HepG2 (cell line): ENCODE data around the gene ST6GALNAC4. TPM values are rescaled to one million over a fixed set of nuclear protein-coding genes. Genes with fewer than 3 reads are reported as not detected.
A peak's percentile ranks its signal among the peaks of the same experiment; 100 is the strongest.

ENCODE experiments used
- ATAC-seq: fragments of 200-7000 bp; cut with Tn5 transposase; 3 replicates; pipeline ENCODE4 v1.9.1; 2020; ENCODE audit warnings: mild to moderate bottlenecking, moderate library complexity
- BruUV-seq: library from RNA; stranded (reverse); fragments of 400-500 nt; replicated peaks from 2 replicates; lab custom pipeline; 2021; lab: Mats Ljungman, UMichigan
- CTCF ChIA-PET: fragments of 300-600 bp; formaldehyde crosslinking; extraction: SDS; loops from one replicate; lab custom pipeline; 2021; ENCODE audit warnings: low total read pairs, inconsistent platforms, low intra/inter-chr PET ratio; lab: Yijun Ruan, JAX
- POLR2A ChIA-PET: fragments of 350-600 bp; sonication (Branson Sonifier 250); formaldehyde crosslinking; loops from one replicate; lab custom pipeline; 2020; ENCODE audit warnings: antibody characterized with exemption, inconsistent platforms; lab: Yijun Ruan, JAX
- DNase-seq: peaks from one replicate; pipeline ENCODE4 v3.0.0-alpha.2; 2015; ENCODE audit warnings: low spot score
- FAIRE-seq: peaks from 3 replicates; lab custom pipeline; 2011; peaks lifted over from hg19 to GRCh38; lab: Jason Lieb, UNC
- H2AFZ ChIP-seq: one replicate; pipeline ENCODE4 v1.6.1; 2011; ENCODE audit warnings: low read length, inconsistent platforms
- H3K27ac ChIP-seq: fragments of 300-600 bp; 3 replicates; pipeline ENCODE4 v1.8.0; 2011; ENCODE audit warnings: mixed run types, mild to moderate bottlenecking, mixed read lengths, low read length, inconsistent platforms; ENCODE audit not compliant: insufficient read depth; ENCODE audit errors: extremely low read length
- H3K27me3 ChIP-seq, 2 experiments: fragments of 200-600 bp in 1 of 2; 2 replicates in 1 of 2; 3 replicates in 1 of 2; pipeline versions ENCODE4 v1.6.0 to v1.8.0; 2011; ENCODE audit warnings: low read length in 2 of 2, mild to moderate bottlenecking in 2 of 2, moderate library complexity in 2 of 2, inconsistent platforms in 1 of 2; ENCODE audit not compliant: insufficient read depth in 2 of 2, control insufficient read depth in 1 of 2
- H3K36me3 ChIP-seq, 2 experiments: fragments of 200-600 bp in 1 of 2; replicated peaks in 1 of 2; 2 replicates in 1 of 2; 3 replicates in 1 of 2; pipeline versions ENCODE4 v1.5.1 to v1.8.0; 2011; ENCODE audit warnings: low read length in 2 of 2, inconsistent platforms in 1 of 2; ENCODE audit not compliant: insufficient read depth in 2 of 2, control insufficient read depth in 1 of 2
- H3K4me1 ChIP-seq: 2 replicates; pipeline ENCODE4 v1.5.1; 2012; ENCODE audit warnings: low read length, inconsistent platforms; ENCODE audit not compliant: insufficient read depth
- H3K4me2 ChIP-seq: 2 replicates; pipeline ENCODE4 v1.6.0; 2011; ENCODE audit warnings: low read depth, low read length, inconsistent platforms
- H3K4me3 ChIP-seq, 3 experiments: fragments of 200-600 bp in 1 of 3; sonication (generic), shearing (Covaris generic) in 1 of 3; replicated peaks in 1 of 3; 2 replicates each; pipeline ENCODE4 v1.5.1; 2011 to 2016; ENCODE audit warnings: low read length in 3 of 3, inconsistent platforms in 2 of 3, low read depth in 2 of 3, mild to moderate bottlenecking in 2 of 3, control low read depth in 1 of 3, mixed read lengths in 1 of 3; ENCODE audit not compliant: insufficient read depth in 1 of 3
- H3K79me2 ChIP-seq: one replicate; pipeline ENCODE4 v1.6.1; 2011; ENCODE audit warnings: low read length, inconsistent platforms; ENCODE audit not compliant: insufficient read depth
- H3K9ac ChIP-seq: 2 replicates; pipeline ENCODE4 v1.6.0; 2011; ENCODE audit warnings: mild to moderate bottlenecking, low read depth, low read length, inconsistent platforms; ENCODE audit not compliant: insufficient read depth
- H3K9me3 ChIP-seq: 2 replicates; pipeline ENCODE4 v1.5.1; 2012; ENCODE audit warnings: mild to moderate bottlenecking, low read length
- H4K20me1 ChIP-seq: 2 replicates; pipeline ENCODE4 v1.6.0; 2011; ENCODE audit warnings: inconsistent platforms, mild to moderate bottlenecking, low read length, moderate library complexity; ENCODE audit not compliant: insufficient read depth
- EED ChIP-seq: sonication (generic); formaldehyde crosslinking; IDR thresholded peaks from 2 replicates; pipeline ENCODE4 v1.5.0; 2020; ENCODE audit warnings: mild to moderate bottlenecking, missing genetic modification reagents
- MYNN ChIP-seq: sonication (generic); formaldehyde crosslinking; IDR thresholded peaks from 2 replicates; pipeline ENCODE4 v1.4.0; 2020; ENCODE audit warnings: mild to moderate bottlenecking, low read depth, missing genetic modification reagents
- NFYB ChIP-seq: sonication (generic); formaldehyde crosslinking; IDR thresholded peaks from 2 replicates; pipeline ENCODE4 v1.4.0; 2020; ENCODE audit warnings: missing genetic modification reagents
- PAX8 ChIP-seq: sonication (generic); formaldehyde crosslinking; IDR thresholded peaks from 2 replicates; pipeline ENCODE4 v1.8.0; 2022; ENCODE audit warnings: mild to moderate bottlenecking, missing genetic modification reagents, borderline replicate concordance
- SKIL ChIP-seq: sonication (generic); formaldehyde crosslinking; IDR thresholded peaks from 2 replicates; pipeline ENCODE4 v1.8.0; 2022; ENCODE audit warnings: missing genetic modification reagents, mild to moderate bottlenecking, moderate library complexity, borderline replicate concordance
- ZBTB38 ChIP-seq: sonication (generic); formaldehyde crosslinking; IDR thresholded peaks from 2 replicates; pipeline ENCODE4 v1.5.1; 2020; ENCODE audit warnings: mild to moderate bottlenecking, missing genetic modification reagents
- ZNF839 ChIP-seq: sonication (generic); formaldehyde crosslinking; IDR thresholded peaks from 2 replicates; pipeline ENCODE4 v1.4.0; 2020; ENCODE audit warnings: missing genetic modification reagents, mild to moderate bottlenecking, borderline replicate concordance
- ZZZ3 ChIP-seq: sonication (generic); formaldehyde crosslinking; IDR thresholded peaks from 2 replicates; pipeline ENCODE4 v1.4.0; 2020; ENCODE audit warnings: missing genetic modification reagents, mild to moderate bottlenecking, borderline replicate concordance
- WGBS: methylation state at CpG from one replicate; pipeline ENCODE4 v1.1.6; 2017; ENCODE audit warnings: low lambda C conversion rate; 5-methylcytosine and 5-hydroxymethylcytosine counted together
- in situ Hi-C: cut with HindIII; loops from 2 replicates; pipeline ENCODE4 v1.10.0; 2017; ENCODE audit warnings: low pct_unique_long_range_greater_than_20kb; ENCODE audit not compliant: extremely low pct_ligation_motif_present
- intact Hi-C: fragments of 100-400 bp; cut with micrococcal nuclease; formaldehyde crosslinking; loops from one replicate; pipeline ENCODE4 v1.10.0; 2022; ENCODE audit not compliant: unreplicated experiment
- polyA plus RNA-seq, 8 experiments: library from polyadenylated mRNA; depleted of rRNA in 3 of 8; stranded (reverse) in 7 of 8; unstranded in 1 of 8; fragments of >200 nt; fragmentation: Illumina TruSeq in 4 of 8; extraction: Trizol in 4 of 8; gene quantifications; 2 replicates each; pipeline versions ENCODE4 v1.2.1 to v1.2.3, GENCODE V29; 2011 to 2016; ENCODE audit warnings: low read depth in 4 of 8, missing spikeins in 1 of 8, mixed read lengths in 1 of 8; ENCODE audit not compliant: insufficient read depth in 1 of 8
- total RNA-seq, 5 experiments: library from RNA; depleted of rRNA; stranded (reverse); fragments of >200 nt; fragmentation: Illumina TruSeq; extraction: Trizol; gene quantifications; 2 replicates each; pipeline ENCODE4 v1.2.3, GENCODE V29; 2016; ENCODE audit warnings: low read depth in 1 of 5
- TF ChIP-seq, protein P1 (sequence below), 2 experiments: sonication (generic) in 1 of 2; formaldehyde crosslinking in 1 of 2; IDR thresholded peaks; 2 replicates each; pipeline versions ENCODE4 v1.4.0 to v1.6.1; 2016 to 2020; ENCODE audit warnings: borderline replicate concordance in 1 of 2, low read depth in 1 of 2, mild to moderate bottlenecking in 1 of 2, missing genetic modification reagents in 1 of 2
- TF ChIP-seq, protein P2 (sequence below): sonication (generic); formaldehyde crosslinking; IDR thresholded peaks from 2 replicates; pipeline ENCODE4 v1.4.0; 2020; ENCODE audit warnings: mild to moderate bottlenecking, missing genetic modification reagents

Gene ST6GALNAC4
- total and polyA plus RNA-seq, 2 of the 13 experiments (the other 11 are each of a cell fraction or from before 2014, with no cell fraction given), result 18.8 to 27.7 TPM

DNA sequence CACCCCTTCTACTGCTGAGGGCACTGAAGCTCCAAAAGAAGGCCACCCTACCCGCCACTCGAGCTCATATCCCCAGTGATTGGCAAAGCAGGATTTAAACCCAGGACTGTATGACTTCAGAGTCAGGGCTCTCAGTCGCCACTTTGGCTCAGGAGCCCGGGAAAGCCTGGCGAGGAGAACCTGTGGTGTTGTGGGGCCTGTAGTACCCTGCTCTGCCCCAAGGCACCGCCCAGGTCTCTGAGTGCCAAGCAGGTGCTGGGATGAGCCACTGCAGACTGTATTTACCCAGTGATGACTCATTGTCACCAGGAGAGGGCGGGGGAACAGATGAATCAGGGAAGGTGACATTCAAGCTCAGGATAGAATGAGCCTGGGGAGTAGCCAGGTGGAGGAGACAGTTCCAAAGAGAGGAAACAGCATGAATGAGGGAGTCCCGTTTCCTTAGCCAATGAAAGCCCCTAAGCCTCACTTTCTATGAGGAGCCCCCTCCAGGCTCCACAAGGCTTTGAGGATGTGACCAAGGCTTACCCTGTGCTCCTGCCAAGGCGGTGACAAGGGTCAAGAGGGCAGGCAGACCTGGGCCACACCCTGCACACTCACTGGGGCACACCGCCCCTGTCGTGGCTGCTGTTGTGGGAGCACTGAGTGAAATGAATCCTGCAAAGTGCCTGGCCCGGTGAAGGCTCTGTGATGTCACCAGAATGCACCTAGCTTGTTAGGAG lies 38.6 kb upstream of the ST6GALNAC4 start (continued):
- TF ChIP-seq NFYB, result no peak

DNA sequence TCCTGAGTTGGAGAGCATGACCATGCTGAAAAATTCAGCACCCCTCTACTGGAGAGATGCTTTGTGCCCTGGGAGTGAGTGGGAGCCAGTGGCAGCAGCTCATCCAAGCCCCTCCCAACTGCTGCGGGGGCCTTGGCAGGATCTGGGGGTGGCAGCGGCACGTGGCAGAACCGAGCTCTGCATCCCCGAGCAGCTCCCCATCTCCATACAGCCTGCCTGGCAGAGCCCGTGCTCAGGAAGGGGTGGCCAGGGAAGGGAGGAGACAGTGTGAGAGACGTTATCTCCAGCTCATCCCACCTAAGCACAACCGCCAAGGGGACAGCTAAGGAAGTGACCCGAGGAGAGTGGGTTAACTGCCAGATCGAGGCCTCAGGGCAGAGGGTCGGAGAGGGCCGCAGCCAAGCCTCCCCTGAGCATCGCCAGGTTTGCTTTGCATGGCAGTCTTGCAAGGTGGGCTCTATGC lies 38.0 kb upstream of the ST6GALNAC4 start:
- no TSS peak for BruUV-seq
- intact Hi-C loops (loop anchor here (1.0 to 2.0 kb wide), 2 partner anchors 19 to 78 kb away; no protein-coding TSS in a partner anchor), in situ Hi-C loops (no loop called here)
- Histone ChIP-seq H4K20me1 (0 out of 2 replicates have a peak, but pooled peaks cover 3% of the 10 kb centered on the region), H3K27ac (peak overlapping the region; percentile 96), H3K4me3 (0 out of 6 replicates have a peak overlapping the region, but pooled peaks of 1 of the 3 experiments have one; percentile 8), H3K27me3 (no peaks in the 10 kb centered on the region; a peak in 1 of 5 replicates), H3K36me3 (no peaks in the 10 kb centered on the region; a peak in 1 of 5 replicates), H3K4me1 (peaks cover 62% of the 10 kb centered on the region), H3K79me2 (peaks cover 73% of the 10 kb centered on the region), H2AFZ (no peak overlapping the region), H3K9ac (peak overlapping the region; percentile 30; the same call in 1 of the 2 replicates), H3K4me2 (peak overlapping the region; percentile 37), H3K9me3 (no peaks in the 10 kb centered on the region)
- WGBS, result 88% methylated on average over 11 of the region's 13 CpGs
- ATAC-seq (no peak), DNase-seq (no peak), FAIRE-seq (no peak)
- ChIA-PET CTCF (interaction anchor here (0.9 to 1.7 kb wide), 3 partner anchors 11 to 80 kb away, joined by 3 to 12 read pairs (median 7); no protein-coding TSS in a partner anchor), POLR2A (interaction anchor here (0.9 to 2.3 kb wide), 6 partner anchors 10 to 153 kb away, joined by 3 to 11 read pairs (median 5); partner anchors contain the start of gene EEIG1)
- TF ChIP-seq ZBTB38 (CRISPR knock-in tag), result 0 out of 2 replicates have a peak, but pooled peaks have one; percentile 10
- TF ChIP-seq EED (CRISPR knock-in tag), result no peak
- TF ChIP-seq SKIL (CRISPR knock-in tag), result 0 out of 2 replicates have a peak, but pooled peaks have one; percentile 0
- TF ChIP-seq, protein P1, sequence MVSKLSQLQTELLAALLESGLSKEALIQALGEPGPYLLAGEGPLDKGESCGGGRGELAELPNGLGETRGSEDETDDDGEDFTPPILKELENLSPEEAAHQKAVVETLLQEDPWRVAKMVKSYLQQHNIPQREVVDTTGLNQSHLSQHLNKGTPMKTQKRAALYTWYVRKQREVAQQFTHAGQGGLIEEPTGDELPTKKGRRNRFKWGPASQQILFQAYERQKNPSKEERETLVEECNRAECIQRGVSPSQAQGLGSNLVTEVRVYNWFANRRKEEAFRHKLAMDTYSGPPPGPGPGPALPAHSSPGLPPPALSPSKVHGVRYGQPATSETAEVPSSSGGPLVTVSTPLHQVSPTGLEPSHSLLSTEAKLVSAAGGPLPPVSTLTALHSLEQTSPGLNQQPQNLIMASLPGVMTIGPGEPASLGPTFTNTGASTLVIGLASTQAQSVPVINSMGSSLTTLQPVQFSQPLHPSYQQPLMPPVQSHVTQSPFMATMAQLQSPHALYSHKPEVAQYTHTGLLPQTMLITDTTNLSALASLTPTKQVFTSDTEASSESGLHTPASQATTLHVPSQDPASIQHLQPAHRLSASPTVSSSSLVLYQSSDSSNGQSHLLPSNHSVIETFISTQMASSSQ (IDR thresholded peaks at IDR 0.05; ENCODE audit: low read depth), result no peak
- TF ChIP-seq, protein P1 (CRISPR knock-in tag; IDR thresholded peaks at IDR 0.05; ENCODE audit: borderline replicate concordance), result 0 out of 2 replicates have a peak, but pooled peaks have one; percentile 58
- TF ChIP-seq MYNN (CRISPR knock-in tag), result 0 out of 2 replicates have a peak, but pooled peaks have one; percentile 1
- TF ChIP-seq PAX8 (CRISPR knock-in tag), result no peak
- TF ChIP-seq, protein P2, sequence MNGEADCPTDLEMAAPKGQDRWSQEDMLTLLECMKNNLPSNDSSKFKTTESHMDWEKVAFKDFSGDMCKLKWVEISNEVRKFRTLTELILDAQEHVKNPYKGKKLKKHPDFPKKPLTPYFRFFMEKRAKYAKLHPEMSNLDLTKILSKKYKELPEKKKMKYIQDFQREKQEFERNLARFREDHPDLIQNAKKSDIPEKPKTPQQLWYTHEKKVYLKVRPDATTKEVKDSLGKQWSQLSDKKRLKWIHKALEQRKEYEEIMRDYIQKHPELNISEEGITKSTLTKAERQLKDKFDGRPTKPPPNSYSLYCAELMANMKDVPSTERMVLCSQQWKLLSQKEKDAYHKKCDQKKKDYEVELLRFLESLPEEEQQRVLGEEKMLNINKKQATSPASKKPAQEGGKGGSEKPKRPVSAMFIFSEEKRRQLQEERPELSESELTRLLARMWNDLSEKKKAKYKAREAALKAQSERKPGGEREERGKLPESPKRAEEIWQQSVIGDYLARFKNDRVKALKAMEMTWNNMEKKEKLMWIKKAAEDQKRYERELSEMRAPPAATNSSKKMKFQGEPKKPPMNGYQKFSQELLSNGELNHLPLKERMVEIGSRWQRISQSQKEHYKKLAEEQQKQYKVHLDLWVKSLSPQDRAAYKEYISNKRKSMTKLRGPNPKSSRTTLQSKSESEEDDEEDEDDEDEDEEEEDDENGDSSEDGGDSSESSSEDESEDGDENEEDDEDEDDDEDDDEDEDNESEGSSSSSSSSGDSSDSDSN (CRISPR knock-in tag), result peak; percentile 11; the same call in 1 of the 2 replicates
- TF ChIP-seq ZZZ3 (CRISPR knock-in tag), result peak; percentile 61; the same call in 1 of the 2 replicates
- TF ChIP-seq ZNF839 (CRISPR knock-in tag), result 0 out of 2 replicates have a peak, but pooled peaks have one; percentile 37
